Heart right ventricle (tissue), 16 donors: ENCODE results near the gene SHISAL2A. TPM values are rescaled to one million over a fixed set of nuclear protein-coding genes. Genes with fewer than 3 reads are reported as not detected.

ENCODE experiments used
- ATAC-seq, 8 donors: fragments of 200-7000 bp; cut with Tn5 transposase; one replicate each; pipeline ENCODE4 v1.9.1; 2020; ENCODE audit warnings: mild to moderate bottlenecking in 8 of 8, moderate library complexity in 8 of 8, moderate number of reproducible peaks in 1 of 8
- DNase-seq, 2 donors: peaks; one replicate each; pipeline ENCODE4 v3.0.0-alpha.2; 2020
- H3K27ac ChIP-seq, 10 donors: fragments of 200-600 bp; sonication (generic) in 2 of 10; one replicate each; pipeline versions ENCODE4 v1.5.0 to v1.8.0; 2020 to 2022; ENCODE audit warnings: mild to moderate bottlenecking in 3 of 10
- H3K27me3 ChIP-seq, 7 donors: fragments of 200-600 bp; one replicate each; pipeline ENCODE4 v1.8.0; 2021 to 2022; ENCODE audit warnings: mild to moderate bottlenecking in 2 of 7
- H3K36me3 ChIP-seq, 9 donors: fragments of 200-600 bp; sonication (generic) in 1 of 9; one replicate each; pipeline versions ENCODE4 v1.5.0 to v1.8.0; 2020 to 2022; ENCODE audit warnings: mild to moderate bottlenecking in 2 of 9
- H3K4me1 ChIP-seq, 9 donors: fragments of 200-600 bp; sonication (generic) in 1 of 9; one replicate each; pipeline versions ENCODE4 v1.5.0 to v1.8.0; 2020 to 2022; ENCODE audit warnings: mild to moderate bottlenecking in 4 of 9
- H3K4me3 ChIP-seq, 10 donors: fragments of 200-600 bp; sonication (generic) in 2 of 10; one replicate each; pipeline versions ENCODE4 v1.5.0 to v1.8.0; 2020 to 2022; ENCODE audit warnings: mild to moderate bottlenecking in 7 of 10, moderate library complexity in 2 of 10
- H3K9me3 ChIP-seq, 11 donors: fragments of 200-600 bp in 10 of 11; sonication (generic) in 2 of 11; one replicate each; pipeline versions ENCODE4 v1.5.0 to v1.8.0; 2013 to 2022; ENCODE audit warnings: mild to moderate bottlenecking in 2 of 11, control low read depth in 1 of 11, moderate library complexity in 1 of 11
- WGBS, 2 donors: extraction: QIAGEN DNeasy Blood & Tissue Kit; methylation state at CpG; one replicate each; pipeline ENCODE4 v1.1.7; 2013; ENCODE audit warnings: inconsistent platforms in 1 of 2; 5-methylcytosine and 5-hydroxymethylcytosine counted together
- intact Hi-C, 10 donors: fragments of 100-400 bp; cut with DNase I; formaldehyde crosslinking; loops; one replicate each; pipeline versions ENCODE4 v1.11.1 to v1.14.2; 2022
- polyA plus RNA-seq, 2 donors: library from polyadenylated mRNA; stranded (reverse); fragments of 200-250 nt; gene quantifications; one replicate each; pipeline ENCODE4 v1.2.3, GENCODE V29; 2013
- total RNA-seq, 10 donors: library from RNA; stranded (reverse); fragmentation: NEBNext Ultra II Directional in 3 of 10; extraction: Animal tissue kit (Norgen Biotek cat#: 25700) in 3 of 10; gene quantifications; one replicate each; pipeline versions ENCODE4 v1.2.1 to v1.2.4, GENCODE V29; 2021 to 2023
- TF ChIP-seq, protein P1 (sequence below), 9 donors: fragments of 200-600 bp; sonication (generic) in 2 of 9; IDR thresholded peaks; one replicate each; pipeline versions ENCODE4 v1.5.0 to v1.8.0; 2021 to 2022; ENCODE audit warnings: antibody characterized with exemption in 9 of 9, mild to moderate bottlenecking in 5 of 9, moderate library complexity in 1 of 9
- donor health status: Arrhythmogenic right ventricular cardiomyopathy.
- donor health status: ischemic (EF 13 %, LVEDD 7.1; RV severe dilation, severe dysfunction).
- donor health status: healthy with polysubstance abuse.
- donor health status: DM: no; HTN: yes; CAD: no.
- donor health status: DM: no; HTN: no; CAD: no.
- donor health status: ischemic (EF 25% LVEDD 6.9; RV normal size, moderate dysfunction).
- donor health status: ischemic (EF 25% LVEDD 5.7; RV mildly dilated, moderate dysfunction).
- donor health status: healthy.
- donor health status: DM: yes; HTN: yes; CAD: no.
- donor health status: Ischemic cardiomyopathy.
- donor health status: ischemic (EF 35%, LVEDD 5.7; RV mildly dilated, moderate dysfunction).
- donor health status: nonischemic (EF 11% LVEDD 7.7; RV severe dilation, severe dysfunction).
- donor health status: DM: yes; HTN: yes; CAD: no.
- donor health status: PGD.
- donor health status: ischemic (EF 29% LVEDD 5.4; RV normal size, mild dysfunction).
- donor health status: nonischemic (EF 23%, LVEDD 6.1; RV moderate dilation, normal function).

SHISAL2A gene
- total and polyA plus RNA-seq, 12 donors: 0.10 to 0.22 (median 0.19) TPM; not detected in 9

DNA sequence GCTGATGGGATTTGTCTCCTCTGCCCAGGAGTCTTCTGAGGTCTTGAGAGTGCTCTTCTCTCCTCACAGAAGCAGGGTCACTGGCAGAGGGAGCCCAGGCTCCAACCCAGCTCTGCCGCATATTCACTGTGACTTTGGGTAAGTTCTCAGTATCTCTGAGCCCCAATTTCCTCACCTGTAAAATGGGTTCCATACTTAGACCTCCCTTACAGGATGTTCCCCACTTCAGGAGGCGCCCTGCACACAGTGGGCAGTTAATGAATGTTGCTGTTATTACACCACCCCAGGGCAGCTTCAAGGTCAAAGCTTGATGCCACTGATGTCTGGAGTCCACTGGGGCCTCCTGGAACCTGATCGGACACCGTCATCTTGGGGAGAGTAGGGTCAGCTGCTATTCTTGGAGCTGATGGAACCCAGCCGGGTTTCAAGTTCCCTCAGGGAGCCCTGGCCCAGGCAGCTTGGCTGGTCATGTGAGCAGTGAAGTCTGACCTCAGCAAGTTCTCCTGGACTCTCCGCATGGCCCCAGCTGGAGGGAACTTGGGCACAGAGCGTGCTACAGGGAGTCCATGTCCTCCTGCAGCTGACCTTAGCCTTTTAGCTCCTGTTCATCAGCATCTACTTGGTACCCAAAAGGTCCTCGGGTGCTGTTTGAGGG, 43.4 kb downstream of the SHISAL2A start:
- DNase-seq (peak; percentile 64 to 65), ATAC-seq (peak; percentile 56 to 94 (median 90))
- Histone ChIP-seq H3K27ac (peak overlapping the region in 3 of 10 donors; percentile 10 to 30 (median 20)), H3K4me1 (peaks cover 0 to 19% (median 10%) of the 10 kb centered on the region in 9 donors), H3K4me3 (no peak overlapping the region), H3K27me3 (no peaks in the 10 kb centered on the region), H3K9me3 (no peaks in the 10 kb centered on the region), H3K36me3 (no peaks in the 10 kb centered on the region)
- 61% methylated on average over 8 of the region's 8 CpGs for WGBS, 2 donors
- intact Hi-C loops: loop anchor here in 1 of 10 donors (10.0 kb wide), 1 partner anchor 122 kb away; the partner anchor contains the start of gene TUT4
- TF ChIP-seq, protein P1, sequence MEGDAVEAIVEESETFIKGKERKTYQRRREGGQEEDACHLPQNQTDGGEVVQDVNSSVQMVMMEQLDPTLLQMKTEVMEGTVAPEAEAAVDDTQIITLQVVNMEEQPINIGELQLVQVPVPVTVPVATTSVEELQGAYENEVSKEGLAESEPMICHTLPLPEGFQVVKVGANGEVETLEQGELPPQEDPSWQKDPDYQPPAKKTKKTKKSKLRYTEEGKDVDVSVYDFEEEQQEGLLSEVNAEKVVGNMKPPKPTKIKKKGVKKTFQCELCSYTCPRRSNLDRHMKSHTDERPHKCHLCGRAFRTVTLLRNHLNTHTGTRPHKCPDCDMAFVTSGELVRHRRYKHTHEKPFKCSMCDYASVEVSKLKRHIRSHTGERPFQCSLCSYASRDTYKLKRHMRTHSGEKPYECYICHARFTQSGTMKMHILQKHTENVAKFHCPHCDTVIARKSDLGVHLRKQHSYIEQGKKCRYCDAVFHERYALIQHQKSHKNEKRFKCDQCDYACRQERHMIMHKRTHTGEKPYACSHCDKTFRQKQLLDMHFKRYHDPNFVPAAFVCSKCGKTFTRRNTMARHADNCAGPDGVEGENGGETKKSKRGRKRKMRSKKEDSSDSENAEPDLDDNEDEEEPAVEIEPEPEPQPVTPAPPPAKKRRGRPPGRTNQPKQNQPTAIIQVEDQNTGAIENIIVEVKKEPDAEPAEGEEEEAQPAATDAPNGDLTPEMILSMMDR (IDR thresholded peaks at IDR 0.05): no peak

- WGBS, 2 donors: 53 to 60% methylated on average over 6 of the region's 6 CpGs
- H3K9me3 ChIP-seq: no peaks in the 10 kb centered on the region
- DNase-seq (peak in 1 of 2 donors; percentile 29), ATAC-seq (peak; percentile 48 to 89 (median 78))
- peak overlapping the region in 5 of 10 donors; percentile 4 to 34 (median 20) for H3K27ac ChIP-seq
- H3K4me1 ChIP-seq: peaks cover 0 to 19% (median 10%) of the 10 kb centered on the region in 9 donors
- H3K4me3 ChIP-seq: no peak overlapping the region
- no peaks in the 10 kb centered on the region for H3K27me3 ChIP-seq
- H3K36me3 ChIP-seq: no peaks in the 10 kb centered on the region
- TF ChIP-seq, protein P1 (IDR thresholded peaks at IDR 0.05): no peak
- intact Hi-C loops: loop anchor here in 1 of 10 donors (10.0 kb wide), 1 partner anchor 122 kb away; the partner anchor contains the start of gene TUT4
Observed at GRCh38 chr1:52677076-52677806, 44.3 kb downstream of the SHISAL2A start.

DNA sequence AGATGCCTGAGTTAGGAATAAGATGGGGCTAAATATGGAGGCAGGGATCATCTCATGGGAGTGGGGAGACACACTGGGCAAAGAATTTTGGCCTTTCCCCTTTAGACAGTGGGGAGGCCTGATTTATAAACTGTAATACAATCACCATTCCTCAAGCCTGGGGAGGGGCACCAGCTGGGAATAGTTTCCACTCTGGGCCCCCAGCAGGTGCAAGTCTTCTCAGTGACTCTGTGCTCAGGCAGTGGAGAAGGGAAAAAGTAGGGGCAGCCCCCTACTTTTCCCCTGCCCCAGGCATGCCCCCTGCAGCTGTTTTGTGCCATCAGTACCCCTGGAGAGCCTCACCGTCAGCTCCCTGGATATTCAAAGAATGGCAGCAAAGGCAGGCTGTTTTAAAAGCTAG, 46.1 kb downstream of the SHISAL2A start:
- TF ChIP-seq, protein P1 (IDR thresholded peaks at IDR 0.05): no peak

DNA sequence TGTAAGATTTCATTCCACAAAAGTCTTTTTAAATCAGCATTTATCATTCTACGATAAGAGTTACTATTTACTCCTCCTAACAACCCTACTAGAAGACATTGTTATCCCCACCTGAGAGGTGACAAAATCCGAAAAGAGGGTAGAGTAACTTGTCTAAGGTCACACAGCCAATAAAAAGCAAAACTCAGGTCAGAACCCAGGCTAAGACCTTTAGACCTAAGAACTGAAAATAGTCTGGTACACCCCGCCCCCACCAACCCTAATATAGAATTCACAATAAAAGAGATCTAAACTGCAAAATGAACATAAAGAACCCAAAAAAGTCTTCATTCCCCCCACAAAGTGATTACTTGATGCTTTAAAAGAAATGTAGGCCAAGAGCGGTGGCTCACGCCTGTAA, 46.5 kb downstream of the SHISAL2A start:
- 92 to 93% methylated on average over 5 of the region's 5 CpGs for WGBS, 2 donors
- no peak overlapping the region for H3K27ac ChIP-seq
- intact Hi-C loops: loop anchor here in 1 of 10 donors (10.0 kb wide), 1 partner anchor 125 kb away; the partner anchor contains the start of gene TUT4

More for the DNA sequence above, 46.1 kb downstream of the SHISAL2A start:
- intact Hi-C loops: loop anchor here in 1 of 10 donors (10.0 kb wide), 1 partner anchor 124 kb away; the partner anchor contains the start of gene TUT4
- H3K36me3 ChIP-seq: no peaks in the 10 kb centered on the region
- ATAC-seq: no peak
- peaks cover 0 to 19% (median 10%) of the 10 kb centered on the region in 9 donors for H3K4me1 ChIP-seq
- WGBS, 2 donors: 92 to 100% methylated on average over 1 of the region's 1 CpG
- H3K27ac ChIP-seq: no peak overlapping the region
- H3K9me3 ChIP-seq: no peaks in the 10 kb centered on the region
- DNase-seq: no peak
- no peak overlapping the region for H3K4me3 ChIP-seq
- H3K27me3 ChIP-seq: no peaks in the 10 kb centered on the region

More for the DNA sequence above, 46.5 kb downstream of the SHISAL2A start:
- Histone ChIP-seq H3K36me3 (no peaks in the 10 kb centered on the region), H3K4me1 (peaks cover 0 to 19% (median 10%) of the 10 kb centered on the region in 9 donors), H3K4me3 (no peak overlapping the region), H3K27me3 (no peaks in the 10 kb centered on the region), H3K9me3 (no peaks in the 10 kb centered on the region)
- DNase-seq (no peak), ATAC-seq (no peak)
- TF ChIP-seq, protein P1 (IDR thresholded peaks at IDR 0.05): no peak
